Activated naive CD4-positive, alpha-beta T cell (primary cell): Measurements from ENCODE around the gene ANTXR1.

Experiments
- DNase-seq, 4 experiments: peaks; one replicate each; lab custom pipeline; 2025; lab: John Stamatoyannopoulos, UW

Gene ANTXR1

DNA sequence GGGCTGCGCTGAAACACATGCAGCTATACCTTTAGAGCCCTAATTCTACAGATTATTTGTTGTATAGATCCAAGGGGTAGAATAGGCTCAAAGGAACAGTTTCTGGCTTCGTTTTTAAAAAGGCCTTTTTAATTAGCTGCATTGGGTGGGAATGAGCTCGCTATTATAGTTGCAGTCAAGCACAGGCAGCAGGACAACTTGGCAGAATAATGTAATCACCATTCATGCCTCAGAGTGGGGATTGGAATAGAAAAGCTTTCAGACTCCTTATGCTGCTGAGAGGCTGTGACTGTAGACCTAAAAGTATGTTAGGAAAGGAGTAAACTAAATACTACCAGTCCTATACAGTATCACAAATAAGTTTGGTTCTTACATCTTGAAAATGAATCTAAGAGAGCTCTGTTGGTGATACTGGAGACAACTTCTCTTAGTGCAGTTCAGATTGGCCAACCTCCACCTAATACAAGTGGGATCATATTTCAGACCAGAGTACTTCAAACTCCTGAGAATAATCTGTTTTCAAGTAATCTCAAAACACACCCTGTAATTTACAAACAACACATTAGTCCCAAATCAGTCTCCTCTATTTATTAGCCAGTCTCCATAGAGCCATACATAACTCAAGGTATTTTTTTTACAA is 121.4 kb downstream of the ANTXR1 start:
- no peak for DNase-seq

DNA sequence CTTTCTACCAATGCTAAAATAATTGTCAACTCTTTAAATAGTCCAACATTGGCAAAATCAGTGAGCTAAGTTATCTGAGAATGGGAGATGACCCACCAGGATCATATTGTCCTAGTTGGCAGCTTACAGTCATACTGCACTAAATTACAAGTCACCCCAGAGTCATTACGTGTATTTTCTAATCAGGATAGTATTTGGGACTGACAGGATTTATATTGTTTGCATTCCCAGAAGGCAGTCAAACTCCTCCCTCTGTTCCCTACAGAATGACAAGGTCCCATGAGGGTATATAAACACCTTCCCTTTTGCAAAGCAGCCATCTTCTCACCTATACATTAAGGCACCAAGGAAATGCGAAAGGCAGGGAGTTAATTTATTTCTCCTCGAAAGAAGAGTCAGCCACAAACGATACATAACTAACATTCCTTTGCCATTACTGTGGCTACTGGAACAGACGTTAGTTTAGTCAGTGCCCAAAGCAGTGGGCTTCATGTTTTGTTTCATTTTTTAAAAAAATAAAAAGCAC is 125.3 kb downstream of the ANTXR1 start:
- no peak for DNase-seq

DNA sequence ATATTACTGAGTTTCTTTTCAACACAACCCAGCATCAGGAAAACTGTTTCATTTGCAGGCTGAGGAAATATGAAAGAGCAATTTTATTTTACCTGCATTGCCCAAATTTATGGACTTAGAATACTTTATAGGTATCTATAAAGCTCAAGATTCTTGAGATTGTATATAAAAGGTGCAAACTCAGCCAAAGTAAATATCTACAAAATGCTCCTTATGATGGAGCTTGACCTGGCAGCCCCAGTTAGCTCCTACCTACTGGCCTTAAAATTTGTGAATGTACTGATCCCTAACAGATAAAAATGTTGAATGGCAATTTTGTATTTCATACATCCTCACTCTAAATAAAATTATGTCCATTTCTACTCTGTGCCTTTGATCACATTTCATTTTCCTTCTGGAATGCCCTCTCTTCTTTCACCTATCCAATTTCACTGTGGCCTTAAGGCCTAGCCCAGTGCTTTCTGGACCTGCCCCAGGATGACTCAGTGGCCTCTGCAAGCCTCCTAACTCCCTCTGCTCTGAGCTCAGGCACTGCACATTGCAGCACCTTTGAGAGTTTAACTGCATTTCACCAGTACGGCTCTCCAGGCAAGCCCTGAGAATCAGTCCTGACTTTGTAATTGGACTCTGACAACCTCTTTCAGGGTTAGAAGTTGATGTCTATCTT is 125.9 kb downstream of the ANTXR1 start:
- DNase-seq: no peak

DNA sequence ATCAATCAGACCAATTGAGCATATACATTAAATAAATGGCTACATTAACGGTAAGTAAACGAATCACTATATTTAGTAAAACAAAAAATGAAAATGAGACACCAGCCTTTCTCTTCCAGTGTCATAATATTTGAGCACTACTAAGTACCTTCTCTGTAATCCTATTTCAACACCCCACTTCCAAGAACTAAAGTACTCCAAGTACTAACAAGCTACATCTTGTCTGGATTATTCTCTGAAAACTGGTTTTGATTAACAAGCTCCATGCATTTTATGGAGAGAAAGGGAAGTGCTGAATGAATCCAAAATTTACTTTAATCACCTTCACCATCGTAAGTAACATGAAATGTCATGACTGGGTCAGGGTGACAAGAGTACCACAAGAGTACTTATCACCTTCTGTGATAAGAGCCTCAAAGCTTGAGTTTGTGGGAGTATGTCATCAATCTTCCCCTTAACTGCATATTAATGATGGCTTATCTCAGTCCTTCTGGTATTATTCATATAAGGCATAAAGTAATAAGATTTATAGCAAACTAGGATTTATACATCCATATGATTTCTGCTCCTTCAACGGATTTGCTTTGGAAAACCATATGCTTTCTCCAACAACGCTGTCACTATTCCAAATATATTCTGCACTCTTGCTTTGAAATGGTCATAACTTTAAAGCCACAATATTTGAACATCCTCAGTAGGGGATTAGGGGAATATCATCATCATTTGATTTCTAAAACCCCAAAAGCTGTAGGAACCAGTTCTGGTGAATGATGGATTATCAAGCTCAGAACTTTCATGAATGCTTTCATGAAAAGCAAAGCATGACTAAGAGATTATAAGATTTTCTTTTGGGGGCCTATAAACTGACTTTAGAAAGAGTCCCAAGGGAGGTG is 127.0 kb downstream of the ANTXR1 start:
- no peak for DNase-seq

DNA sequence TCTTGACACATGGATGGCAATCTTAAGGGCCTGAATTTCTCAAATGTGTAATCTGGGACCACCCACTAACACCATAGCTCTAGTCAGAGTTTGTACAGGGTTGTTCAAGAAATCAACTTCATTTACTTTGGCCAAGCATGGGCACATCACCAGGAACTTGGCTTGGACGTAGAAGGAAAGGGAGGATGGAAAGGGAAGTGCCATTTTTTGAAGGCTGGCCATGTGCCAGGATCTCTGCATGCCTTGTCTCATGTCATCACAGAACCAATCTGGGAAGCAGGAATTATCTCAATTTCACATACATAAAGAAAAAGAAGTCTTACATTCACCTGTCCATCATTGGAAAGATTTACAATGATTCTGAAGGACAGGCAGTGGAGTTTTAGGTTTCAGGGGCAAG is 128.1 kb downstream of the ANTXR1 start:
- DNase-seq: no peak

DNA sequence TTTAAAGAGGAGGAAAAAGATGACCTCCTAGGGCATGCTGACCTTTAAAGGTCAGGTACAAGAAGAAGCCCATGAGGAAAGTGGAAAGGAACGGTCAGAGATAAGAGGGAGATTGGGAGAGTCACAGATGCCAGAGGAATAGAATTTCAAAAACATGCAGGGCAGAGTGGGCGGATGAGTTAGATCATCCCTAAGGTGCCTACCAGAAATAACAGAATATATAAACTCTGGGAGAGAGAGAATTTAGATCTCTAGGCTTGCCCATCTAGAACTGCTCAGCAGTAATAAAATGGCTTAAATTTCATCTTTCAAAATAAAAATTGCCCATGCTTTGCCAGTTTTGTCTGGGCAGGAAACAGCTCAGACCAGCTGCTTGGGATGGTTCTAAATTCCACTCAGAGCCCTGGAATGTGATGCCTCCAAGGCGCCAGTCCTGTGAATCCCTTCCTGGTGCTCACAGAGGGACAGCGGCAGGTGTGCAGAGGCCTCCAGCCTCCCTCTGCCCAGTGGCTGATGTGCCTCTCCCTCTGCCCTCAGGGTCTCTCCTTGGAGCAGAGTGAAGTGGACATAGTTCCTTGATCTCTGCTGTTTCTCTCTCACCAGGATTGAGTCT is 130.9 kb downstream of the ANTXR1 start:
- DNase-seq: no peak

DNA sequence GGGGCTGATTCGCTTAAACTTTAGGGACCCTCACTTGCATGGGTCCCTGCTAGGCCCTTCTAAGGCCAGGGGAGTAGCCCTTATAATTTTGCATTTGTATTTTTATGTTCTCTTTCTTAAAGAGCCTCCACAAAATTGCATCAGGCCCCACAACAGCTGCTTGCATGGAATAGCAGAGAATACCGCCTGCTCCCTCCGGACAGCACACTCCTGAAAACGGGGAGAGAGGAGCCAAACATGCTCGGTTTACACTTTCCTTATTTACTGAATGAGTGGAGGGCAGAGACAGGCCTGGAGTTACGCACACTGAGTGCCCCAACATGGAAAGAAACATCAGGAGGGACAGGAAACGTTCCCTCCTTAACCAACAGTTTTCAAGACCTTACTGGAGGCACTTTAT is 132.2 kb downstream of the ANTXR1 start:
- no peak for DNase-seq

DNA sequence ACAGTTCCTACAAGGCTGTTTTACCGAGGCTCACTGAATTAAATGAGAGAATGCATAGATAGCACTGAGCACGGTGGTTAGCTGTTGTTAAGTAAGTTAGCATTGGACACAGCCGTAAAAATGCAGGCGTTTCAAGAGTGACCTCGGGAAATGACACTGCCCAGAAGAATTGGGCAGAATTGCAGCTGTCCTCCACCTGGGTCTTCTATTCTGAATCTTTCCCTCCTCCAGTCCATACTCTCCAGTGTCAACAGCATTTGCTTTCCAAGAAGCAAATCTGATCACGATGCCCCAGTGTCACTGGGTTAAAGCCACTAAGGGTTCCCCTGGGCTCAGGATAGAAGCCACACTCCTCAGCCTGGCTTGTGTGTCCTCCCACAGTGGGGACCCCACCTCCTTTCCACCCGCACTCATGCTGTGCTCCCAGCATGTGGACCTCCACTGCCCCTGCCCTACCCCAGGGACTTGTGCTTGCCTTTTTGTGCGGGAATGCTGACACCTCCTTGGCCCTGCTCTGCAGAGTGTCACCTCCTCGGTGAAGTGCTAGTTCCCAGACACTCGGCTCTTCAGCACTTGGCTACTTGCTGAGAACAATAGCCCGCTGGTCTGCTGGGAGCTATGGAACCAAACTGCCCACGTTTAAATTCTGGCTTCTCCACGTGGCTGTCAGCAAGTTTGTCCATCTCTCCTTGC is 135.0 kb downstream of the ANTXR1 start:
- DNase-seq: no peak

DNA sequence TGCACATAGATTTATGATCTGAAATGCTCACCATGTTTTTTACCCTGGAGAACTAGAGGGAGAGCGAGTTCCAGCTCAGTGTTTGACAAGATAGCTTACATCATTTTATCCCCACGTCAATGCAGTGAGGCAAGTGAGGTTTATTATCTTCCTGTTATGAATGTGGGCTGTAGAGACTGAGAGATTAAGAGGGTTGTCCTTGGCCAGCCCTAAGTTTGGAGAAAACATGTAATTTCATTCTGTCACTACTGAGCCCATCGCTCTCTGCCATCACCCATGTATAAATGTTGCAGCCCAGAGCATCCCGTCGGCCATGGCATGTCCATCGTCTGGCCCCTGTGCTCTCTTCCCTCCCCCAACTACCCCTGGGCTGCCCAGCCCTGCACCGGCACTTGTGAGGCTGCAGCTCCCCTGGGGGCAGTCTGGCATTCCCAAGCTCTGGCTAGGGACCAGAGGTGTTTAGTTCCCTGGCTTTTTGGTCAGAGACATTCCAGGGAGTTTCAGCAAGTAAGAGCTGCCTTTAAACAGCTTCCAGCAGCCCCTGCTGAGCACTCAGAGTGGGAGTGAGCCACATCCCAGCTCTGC is 136.7 kb downstream of the ANTXR1 start:
- no peak for DNase-seq

DNA sequence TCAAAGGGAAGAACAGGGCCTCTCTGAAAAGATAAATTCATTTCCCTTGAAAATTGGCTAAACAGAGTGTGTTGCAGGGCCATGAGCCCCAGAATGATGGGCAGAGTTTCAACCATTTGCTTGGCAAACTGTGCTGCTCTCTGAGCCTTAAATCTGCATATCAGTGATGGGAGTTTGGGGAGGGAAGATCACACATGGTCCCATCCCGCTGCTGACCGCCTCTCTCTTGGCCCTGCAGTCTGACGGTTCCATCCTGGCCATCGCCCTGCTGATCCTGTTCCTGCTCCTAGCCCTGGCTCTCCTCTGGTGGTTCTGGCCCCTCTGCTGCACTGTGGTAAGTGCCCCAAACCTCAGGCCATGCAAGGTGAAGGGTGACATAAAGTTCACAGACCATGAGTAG is 139.0 kb downstream of the ANTXR1 start:
- DNase-seq: no peak

DNA sequence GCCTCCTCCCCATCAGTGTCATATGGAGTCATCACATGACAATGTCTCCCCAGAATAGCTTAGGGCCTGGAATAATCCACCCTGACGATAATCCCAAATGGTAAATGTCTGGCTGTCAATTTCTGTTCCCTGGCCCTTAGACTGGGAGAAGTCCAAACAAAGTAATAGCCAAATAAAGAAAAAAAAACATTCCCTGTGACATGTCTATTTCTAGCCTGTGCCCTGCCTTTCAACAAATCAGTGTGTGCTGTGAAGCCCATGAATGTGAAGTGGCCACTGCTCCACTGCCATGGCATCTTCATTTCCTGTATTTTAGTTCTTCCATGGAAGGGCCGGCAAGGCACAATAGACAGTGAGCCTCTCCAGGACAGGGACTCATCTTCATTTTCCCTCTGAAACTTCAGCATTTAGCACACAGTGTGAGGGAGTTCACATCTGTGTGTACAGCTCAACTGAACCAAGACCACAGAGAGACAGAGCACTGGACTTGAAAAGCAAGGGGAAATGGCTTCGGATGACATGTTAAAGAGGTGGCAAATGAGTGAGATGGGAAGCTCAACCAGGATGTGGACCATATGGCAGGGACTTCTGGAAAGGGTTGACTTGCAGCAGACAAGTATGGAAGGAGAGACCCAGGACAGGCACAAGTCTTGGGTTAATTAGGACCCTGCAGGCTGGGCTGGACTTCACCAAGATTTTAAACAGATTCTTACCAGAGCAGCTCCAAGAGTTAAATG is 140.0 kb downstream of the ANTXR1 start:
- DNase-seq: no peak

DNA sequence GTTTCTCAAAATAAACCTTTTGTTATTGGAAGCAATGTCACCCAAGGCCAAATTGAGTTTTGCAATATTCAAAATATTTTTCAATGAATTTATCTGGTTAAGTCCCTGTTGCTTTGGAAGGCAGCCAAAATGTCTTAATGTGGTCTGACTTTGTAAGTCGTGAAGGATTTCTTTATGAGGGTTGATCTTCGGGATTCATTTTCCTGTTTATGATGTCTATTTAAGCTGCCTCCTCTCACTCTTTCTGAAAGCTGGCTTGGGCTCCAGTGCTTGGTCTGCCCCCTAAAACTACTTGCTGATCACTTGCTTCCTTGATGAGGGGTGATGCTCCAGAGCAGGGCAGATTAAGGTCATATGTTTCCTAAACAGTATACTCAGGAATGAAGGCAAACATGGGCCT is 141.1 kb downstream of the ANTXR1 start:
- DNase-seq: no peak

DNA sequence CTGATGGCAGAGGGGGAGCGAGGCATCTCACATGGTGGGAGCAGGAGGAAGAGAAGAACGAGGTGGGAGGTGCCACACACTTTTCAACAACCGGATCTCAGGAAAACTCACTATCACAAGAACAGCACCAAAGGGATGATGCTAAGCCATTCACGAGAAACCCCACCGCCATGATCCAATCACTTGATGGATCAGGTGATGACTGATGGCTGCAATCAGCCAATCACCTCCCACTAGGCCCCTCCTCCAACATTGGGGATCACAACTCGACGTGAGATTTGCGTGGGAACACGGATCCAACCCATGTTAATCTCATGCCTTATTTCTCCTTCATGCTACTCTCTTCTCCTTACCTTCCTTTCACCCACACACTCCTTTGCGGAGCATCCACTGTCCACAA is 143.6 kb downstream of the ANTXR1 start:
- DNase-seq: no peak

DNA sequence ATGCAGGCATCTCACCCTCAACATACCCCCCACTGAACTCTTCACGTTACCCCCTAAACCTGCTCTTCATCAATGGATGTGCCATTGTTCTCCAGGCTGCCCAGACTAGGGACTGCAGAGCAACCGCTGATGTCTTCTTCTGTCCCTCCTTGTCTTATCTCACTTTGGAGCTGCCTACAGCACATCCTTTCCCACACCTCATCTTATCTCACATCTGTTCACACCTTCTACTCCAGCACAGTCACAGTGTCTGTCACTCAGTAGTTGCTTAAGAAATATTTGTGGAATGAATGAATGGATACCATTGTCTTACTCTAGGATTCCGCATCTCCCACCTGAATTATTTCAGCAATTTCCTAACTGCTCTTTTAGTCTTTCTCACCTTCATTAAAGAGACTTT is 144.5 kb downstream of the ANTXR1 start:
- DNase-seq: no peak

DNA sequence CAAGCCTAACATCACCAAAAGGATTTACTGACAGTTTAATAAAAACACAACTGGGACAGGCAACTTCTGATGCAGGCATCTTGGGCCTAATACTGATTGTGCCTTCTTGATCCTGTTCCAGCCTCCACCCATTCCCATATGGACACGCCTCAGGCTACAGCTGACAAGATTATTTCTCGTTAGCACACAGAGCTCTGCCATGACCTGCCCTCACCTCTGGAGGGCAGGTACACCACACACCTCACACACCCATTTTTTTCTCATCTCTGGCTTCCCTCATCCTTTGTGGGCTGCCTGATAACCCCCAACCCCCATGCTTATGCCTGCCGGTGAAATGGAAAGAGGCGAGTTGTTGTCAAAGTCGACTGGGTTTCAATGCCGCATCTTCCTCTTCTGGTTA is 147.0 kb downstream of the ANTXR1 start:
- DNase-seq: no peak

DNA sequence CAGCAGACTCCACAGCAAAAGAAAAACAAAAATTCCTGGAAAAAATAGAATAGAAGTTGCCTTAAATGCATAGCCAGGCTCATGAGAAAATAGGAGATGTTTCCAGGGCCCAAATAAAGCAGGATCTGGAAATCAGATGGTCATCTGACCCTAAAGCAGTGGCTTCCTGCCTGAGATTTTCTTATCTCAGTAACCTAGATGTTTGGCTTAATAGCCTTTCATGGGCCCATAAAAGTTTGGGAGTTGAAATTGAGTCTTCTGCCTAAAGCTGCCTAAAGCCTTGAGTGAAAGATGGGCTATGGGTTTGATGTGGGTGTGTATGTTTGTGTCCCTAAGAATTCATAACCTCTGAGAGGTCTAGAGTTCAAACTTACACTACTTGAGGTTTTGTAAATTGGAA is 149.1 kb downstream of the ANTXR1 start:
- DNase-seq: no peak

DNA sequence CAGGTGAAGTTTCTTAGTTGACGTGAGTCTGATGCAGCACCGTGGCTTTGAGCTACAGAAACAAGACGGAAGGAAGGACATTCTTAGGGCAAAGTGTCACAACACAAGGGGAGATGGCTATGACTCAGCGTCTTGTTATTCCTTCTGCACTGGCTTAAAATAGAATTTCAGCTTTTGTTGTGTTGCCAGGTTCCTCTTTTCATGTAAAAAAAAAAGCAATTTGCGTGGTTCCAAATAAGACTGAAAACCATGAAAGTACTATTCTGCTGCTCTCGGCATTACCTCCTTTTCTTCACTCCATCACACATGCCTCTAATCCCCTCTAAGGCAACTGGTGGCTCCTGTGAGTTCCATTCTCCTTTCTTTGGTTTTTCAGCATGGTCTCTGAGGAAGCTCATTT is 150.1 kb downstream of the ANTXR1 start:
- DNase-seq: no peak

DNA sequence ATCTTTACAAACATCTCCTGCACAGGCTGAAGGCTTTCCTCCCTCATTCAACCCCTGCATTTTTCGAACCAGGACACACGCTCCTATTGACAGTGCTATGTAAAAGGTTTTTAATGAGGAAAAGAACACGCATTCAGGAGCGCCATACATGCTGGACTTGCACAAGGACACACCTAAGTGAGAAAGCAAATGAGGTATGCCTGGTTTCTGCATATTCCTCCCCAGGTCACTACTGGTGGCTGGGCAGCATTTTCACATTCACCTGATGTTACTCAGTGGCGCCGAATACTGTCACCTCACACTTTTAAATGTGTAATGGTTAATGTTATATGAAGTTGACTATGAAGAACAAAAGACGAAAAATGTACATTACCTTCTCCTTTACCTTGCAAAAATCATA is 150.6 kb downstream of the ANTXR1 start:
- DNase-seq: no peak

DNA sequence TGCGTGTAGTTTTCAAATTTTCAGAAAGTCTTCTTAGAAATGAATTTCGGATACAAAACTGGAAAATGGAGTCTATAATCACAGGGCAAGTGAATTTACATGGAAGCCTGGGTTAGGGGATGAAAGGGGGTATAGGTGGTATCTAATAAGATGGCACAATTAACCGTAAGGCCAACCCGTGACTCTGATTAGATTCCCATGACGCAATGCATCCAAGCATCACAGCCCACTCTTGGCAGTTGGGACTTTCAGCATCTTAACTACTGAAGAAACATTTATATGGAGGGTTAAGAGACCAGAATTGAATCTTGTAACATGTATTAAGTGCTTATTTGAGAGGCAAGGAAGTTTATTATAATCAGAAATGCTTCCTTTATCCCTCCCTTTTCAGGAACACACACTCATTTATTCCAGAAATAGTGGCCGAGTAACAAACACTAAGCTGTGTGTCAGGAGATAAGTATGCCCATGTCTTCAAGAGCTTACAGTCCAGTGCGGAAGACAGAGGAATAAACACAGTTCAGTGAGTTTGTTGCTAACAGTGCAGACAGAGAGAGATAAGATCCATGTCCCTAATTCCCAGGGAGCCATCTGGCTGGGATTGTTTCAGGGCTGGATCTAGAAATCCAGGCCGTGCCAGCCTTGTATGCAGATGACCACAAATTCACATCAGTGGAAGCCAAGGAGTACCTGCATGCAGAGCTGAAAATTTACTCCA is 151.2 kb downstream of the ANTXR1 start:
- no peak for DNase-seq
